Stimulated activated CD4-positive, alpha-beta T cell treated with anti-CD3 and anti-CD28 coated beads, Interleukin-1b, Interleukin-23, amount 100 ng/mL, for 4 hours (primary cell): ENCODE data around the gene RPL22L1.
"Not testable (repeated sequence)": the region's sequence is repeated elsewhere in the genome, so short reads cannot be mapped to it uniquely, and the experiment has no call there.

Experiments
- DNase-seq, 2 donors: peaks; one replicate each; pipeline ENCODE4 v3.0.0-alpha.2; 2020; ENCODE audit warnings: low read depth in 2 of 2

RPL22L1 gene

DNA sequence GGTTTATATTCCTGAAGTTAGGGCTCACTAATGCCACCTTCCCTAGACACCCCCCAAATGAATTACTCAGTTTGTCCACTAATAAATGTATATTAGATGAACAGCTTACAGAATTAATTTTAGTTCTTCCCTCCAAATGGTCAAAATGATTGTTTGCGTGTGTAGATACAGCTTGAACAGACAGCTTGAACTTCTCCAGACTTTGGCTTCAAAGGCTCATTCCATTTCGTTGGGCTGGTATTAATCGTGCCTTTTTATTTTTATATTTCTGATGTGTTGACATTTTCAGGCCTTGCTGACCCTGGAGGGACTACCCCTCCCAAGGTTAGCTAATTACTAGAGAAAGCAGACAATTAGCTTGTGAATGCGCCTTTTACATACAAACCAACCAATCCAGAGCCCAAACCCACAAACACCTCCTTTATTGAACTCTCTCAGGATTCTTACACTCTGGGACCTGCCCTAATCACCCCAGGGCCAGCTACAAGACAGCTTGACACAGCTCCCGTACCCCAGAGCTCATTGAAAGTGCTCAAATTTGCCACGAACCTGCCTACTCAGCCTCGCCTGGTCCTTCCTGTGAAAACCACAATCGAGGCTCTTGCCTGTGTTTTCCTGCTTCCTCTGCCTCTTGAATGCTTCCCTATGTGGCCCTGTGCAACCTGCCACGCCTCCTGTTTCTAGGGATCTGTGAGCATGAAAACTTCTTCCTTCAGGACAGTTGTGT, 40.3 kb downstream of the RPL22L1 start:
- DNase-seq, result no peak

DNA sequence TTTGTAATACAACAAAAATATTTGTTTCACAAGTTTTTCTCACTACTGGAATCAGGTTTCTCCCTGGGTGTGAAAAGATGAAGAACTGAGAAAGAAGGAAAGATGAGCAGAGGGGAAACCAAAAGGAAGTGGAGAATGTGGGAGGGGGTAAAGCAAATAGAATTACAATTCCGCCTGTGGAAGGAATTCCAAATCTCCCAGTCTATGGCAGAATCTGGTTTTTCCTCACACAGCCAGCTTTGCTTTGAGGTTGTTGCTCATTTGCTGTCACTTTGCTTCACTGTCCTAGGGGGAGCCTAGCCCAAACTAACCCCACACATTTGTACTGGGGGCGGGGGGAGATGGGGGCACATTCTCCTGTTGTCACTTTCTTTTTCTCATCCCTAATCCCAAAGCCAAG, 43.9 kb downstream of the RPL22L1 start:
- DNase-seq, result no peak

- DNase-seq, result not testable (repeated sequence)
Observed at GRCh38 chr3:170823562-170823961, 46.4 kb downstream of the RPL22L1 start.

DNA sequence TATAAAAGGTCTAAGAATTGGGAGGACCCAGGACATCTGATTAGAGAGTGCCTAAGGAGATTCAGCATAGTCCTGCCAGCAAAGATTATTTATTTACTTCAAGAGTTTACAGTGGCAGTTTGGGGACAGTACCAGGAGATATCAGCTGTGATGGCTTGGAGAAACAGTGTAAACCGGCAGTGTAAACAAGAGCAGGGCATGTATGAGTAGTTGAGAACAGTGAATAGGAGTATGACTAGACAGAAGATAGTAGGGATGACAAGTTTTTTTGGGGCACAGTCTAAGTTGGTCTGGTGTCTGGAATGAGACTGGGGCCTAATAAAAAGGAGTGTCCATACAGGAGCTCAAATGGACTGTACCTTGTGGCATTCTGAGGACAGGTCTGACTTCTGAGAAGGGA, 51.7 kb downstream of the RPL22L1 start:
- DNase-seq, result not testable (repeated sequence)

GRCh38 chr3:170817471-170817870, 52.5 kb downstream of the RPL22L1 start:
- DNase-seq, result not testable (repeated sequence)

DNA sequence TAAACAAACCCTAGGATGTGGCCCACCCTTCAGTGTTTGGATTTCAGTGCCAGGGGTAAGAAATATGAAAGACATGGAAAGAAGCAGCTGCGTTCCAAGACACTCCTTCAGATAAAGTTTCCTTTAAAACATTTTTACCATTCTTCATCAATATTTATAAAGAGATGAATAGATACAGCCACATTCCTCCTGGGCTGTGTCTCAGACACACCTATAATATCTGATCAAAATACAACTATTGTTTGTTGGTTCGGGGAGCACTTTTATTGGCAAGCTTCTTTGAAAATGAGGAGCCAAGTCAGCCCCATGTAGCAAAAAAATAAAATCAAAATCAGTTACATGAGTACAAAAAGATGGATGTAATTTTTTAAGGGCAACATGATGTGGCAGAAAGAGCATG, 53.2 kb downstream of the RPL22L1 start:
- no peak for DNase-seq

DNA sequence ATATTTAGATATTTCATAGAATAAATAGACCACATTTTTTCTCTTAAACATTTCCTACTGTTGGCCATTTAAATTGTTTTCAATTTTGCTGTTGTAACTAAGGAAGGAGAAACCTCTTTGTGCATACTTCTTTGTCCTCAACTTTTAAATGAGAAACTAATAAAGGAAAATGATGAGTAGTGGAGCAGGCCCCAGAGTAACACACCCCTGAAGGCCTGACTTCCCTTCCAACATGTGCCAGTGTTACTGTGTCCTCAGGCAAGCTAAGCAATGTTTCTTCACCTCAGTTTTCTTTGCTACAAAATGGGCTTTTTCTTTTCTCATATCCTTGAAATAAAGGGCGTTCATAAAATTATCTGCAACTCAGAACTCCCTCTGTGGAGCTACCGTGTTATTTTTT, 53.7 kb downstream of the RPL22L1 start:
- DNase-seq, result no peak

DNA sequence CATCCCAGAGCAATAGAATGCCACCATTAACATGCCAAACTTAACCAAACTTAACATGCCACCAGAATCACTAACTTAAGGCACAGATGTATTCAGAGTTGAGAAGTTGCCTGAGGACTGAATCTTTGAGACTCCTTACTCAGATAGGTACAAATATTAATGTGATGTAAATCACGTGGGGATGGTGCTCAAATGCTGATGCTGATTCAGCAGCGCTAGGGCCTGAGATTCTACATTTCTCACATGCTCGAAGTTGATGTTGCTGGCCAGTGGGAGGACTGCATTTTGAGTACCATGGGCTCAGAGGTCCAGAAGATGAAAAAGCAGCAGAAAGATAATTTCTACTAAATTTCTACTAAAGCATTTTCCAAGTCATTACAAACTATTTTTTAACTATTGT, 54.1 kb downstream of the RPL22L1 start:
- DNase-seq, result no peak

- DNase-seq, result no peak
Observed at GRCh38 chr3:170815340-170815739, 54.7 kb downstream of the RPL22L1 start.
